Adrenal gland (tissue), 5 donors: ENCODE measurements around the gene FOXD4L6.
"Not testable (repeated sequence)": the region's sequence is repeated elsewhere in the genome, so short reads cannot be mapped to it uniquely, and the experiment has no call there.

Source experiments
- POLR2A ChIP-seq, 2 donors: fragments of 450-650 bp; IDR thresholded peaks; one replicate each; pipeline ENCODE4 v1.6.1; 2017; ENCODE audit warnings: antibody characterized with exemption in 2 of 2, mild to moderate bottlenecking in 2 of 2, moderate library complexity in 1 of 2
- TF ChIP-seq, protein P1 (sequence below), 6 experiments: fragments of 450-650 bp in 4 of 6; fragments of 200-600 bp in 2 of 6; sonication (generic) in 1 of 6; IDR thresholded peaks; 1 replicate in 5 of 6; 2 replicates in 1 of 6; pipeline versions ENCODE4 v1.5.1 to v1.8.0; 2016 to 2021; ENCODE audit warnings: antibody characterized with exemption in 6 of 6, mild to moderate bottlenecking in 2 of 6, moderate library complexity in 1 of 6
- donor health status: DM: no; HTN: no; CAD: no.

DNA sequence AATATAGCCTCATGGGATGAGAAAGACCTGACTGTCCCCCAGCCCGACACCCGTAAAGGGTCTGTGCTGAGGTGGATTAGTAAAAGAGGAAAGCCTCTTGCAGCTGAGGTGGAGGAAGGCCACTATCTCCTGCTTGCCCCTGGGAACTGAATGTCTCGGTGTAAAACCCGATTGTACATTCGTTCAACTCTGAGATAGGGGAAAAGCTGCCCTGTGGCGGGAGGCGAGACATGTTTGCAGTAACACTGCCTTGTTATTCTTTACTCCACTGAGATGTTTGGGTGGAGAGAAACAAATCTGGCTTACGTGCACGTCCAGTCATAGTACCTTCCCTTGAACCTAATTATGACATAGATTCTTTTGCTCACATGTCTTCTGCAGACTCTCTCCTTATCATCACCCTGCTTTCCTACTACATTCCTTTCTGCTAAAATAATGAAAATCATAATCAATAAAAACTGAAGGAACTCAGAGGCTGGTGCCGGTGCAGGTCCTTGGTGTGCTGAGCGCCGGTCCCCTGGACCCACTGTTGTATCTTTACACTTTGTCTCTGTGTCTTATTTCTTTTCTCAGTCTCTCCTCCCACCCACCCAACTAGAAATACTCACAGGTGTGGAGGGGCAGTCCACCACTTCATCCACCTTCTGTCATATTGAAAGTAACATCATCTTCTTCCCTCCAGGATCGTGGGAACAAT is 22.8 kb downstream of the FOXD4L6 start:
- TF ChIP-seq, protein P1, sequence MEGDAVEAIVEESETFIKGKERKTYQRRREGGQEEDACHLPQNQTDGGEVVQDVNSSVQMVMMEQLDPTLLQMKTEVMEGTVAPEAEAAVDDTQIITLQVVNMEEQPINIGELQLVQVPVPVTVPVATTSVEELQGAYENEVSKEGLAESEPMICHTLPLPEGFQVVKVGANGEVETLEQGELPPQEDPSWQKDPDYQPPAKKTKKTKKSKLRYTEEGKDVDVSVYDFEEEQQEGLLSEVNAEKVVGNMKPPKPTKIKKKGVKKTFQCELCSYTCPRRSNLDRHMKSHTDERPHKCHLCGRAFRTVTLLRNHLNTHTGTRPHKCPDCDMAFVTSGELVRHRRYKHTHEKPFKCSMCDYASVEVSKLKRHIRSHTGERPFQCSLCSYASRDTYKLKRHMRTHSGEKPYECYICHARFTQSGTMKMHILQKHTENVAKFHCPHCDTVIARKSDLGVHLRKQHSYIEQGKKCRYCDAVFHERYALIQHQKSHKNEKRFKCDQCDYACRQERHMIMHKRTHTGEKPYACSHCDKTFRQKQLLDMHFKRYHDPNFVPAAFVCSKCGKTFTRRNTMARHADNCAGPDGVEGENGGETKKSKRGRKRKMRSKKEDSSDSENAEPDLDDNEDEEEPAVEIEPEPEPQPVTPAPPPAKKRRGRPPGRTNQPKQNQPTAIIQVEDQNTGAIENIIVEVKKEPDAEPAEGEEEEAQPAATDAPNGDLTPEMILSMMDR (IDR thresholded peaks at IDR 0.05) = not testable (repeated sequence)
- TF ChIP-seq POLR2A (IDR thresholded peaks at IDR 0.05) = not testable (repeated sequence)
